ENCODE measurements around the gene IGFBPL1.

- TF ChIP-seq CHD2 (IDR thresholded peaks at IDR 0.05; ENCODE audit: low read length, partially characterized antibody) (no peak), CTCF (IDR thresholded peaks at IDR 0.05) (no peak)
- TF ChIP-seq, protein P1, sequence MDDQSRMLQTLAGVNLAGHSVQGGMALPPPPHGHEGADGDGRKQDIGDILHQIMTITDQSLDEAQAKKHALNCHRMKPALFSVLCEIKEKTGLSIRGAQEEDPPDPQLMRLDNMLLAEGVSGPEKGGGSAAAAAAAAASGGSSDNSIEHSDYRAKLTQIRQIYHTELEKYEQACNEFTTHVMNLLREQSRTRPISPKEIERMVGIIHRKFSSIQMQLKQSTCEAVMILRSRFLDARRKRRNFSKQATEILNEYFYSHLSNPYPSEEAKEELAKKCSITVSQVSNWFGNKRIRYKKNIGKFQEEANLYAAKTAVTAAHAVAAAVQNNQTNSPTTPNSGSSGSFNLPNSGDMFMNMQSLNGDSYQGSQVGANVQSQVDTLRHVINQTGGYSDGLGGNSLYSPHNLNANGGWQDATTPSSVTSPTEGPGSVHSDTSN (IDR thresholded peaks at IDR 0.05) = no peak
These were observed 19.9 kb downstream of the IGFBPL1 start for GRCh38 chr9:38404314-38404713.
